OCI-LY7 (cell line): ENCODE results near the gene LRRC8C. TPM values are rescaled to one million over a fixed set of nuclear protein-coding genes. Genes with fewer than 3 reads are reported as not detected.

Source experiments
- BruUV-seq: library from RNA; stranded (reverse); fragments of 400-500 nt; replicated peaks from 2 replicates; lab custom pipeline; 2021; lab: Mats Ljungman, UMichigan
- CTCF ChIA-PET: fragments of 300-600 bp; sonication (Branson Sonifier 250); formaldehyde crosslinking; loops from one replicate; lab custom pipeline; 2022; ENCODE audit warnings: antibody characterized with exemption; ENCODE audit not compliant: unreplicated experiment; lab: Charles Lee
- POLR2A ChIA-PET: fragments of 300-600 bp; sonication (Branson Sonifier 250); formaldehyde crosslinking; loops from one replicate; lab custom pipeline; 2022; ENCODE audit warnings: antibody characterized with exemption; lab: Charles Lee
- DNase-seq: peaks from one replicate; pipeline ENCODE4 v3.0.0-alpha.2; 2015; ENCODE audit warnings: low spot score
- H2AFZ ChIP-seq: fragments of 200-600 bp; sonication (generic), shearing (Covaris generic); 2 replicates; pipeline ENCODE4 v1.6.1; 2014; ENCODE audit warnings: mild to moderate bottlenecking, antibody characterized with exemption, low read length, moderate library complexity
- H3K27ac ChIP-seq: fragments of 200-600 bp; sonication (generic); 2 replicates; pipeline ENCODE4 v1.5.1; 2014; ENCODE audit warnings: mixed run types, low read depth, mild to moderate bottlenecking, moderate library complexity, low read length, inconsistent platforms; ENCODE audit not compliant: poor library complexity, severe bottlenecking
- H3K36me3 ChIP-seq: fragments of 200-600 bp; sonication (generic); 2 replicates; pipeline ENCODE4 v1.6.1; 2014; ENCODE audit warnings: mild to moderate bottlenecking, antibody characterized with exemption, low read length, moderate library complexity, mixed read lengths; ENCODE audit not compliant: insufficient read depth
- H3K4me1 ChIP-seq: fragments of 200-600 bp; sonication (generic); 2 replicates; pipeline ENCODE4 v1.5.1; 2014; ENCODE audit warnings: mild to moderate bottlenecking, low read length; ENCODE audit not compliant: insufficient read depth, poor library complexity, severe bottlenecking
- H3K4me2 ChIP-seq: fragments of 200-600 bp; sonication (generic); 2 replicates; pipeline ENCODE4 v1.6.1; 2014; ENCODE audit warnings: mild to moderate bottlenecking, low read length
- H3K4me3 ChIP-seq: fragments of 200-600 bp; sonication (generic); 2 replicates; pipeline ENCODE4 v1.5.1; 2014; ENCODE audit warnings: mild to moderate bottlenecking, low read depth, low read length; ENCODE audit not compliant: poor library complexity, severe bottlenecking
- H3K79me2 ChIP-seq: fragments of 200-600 bp; sonication (generic); 2 replicates; pipeline ENCODE4 v1.6.1; 2016; ENCODE audit warnings: low read depth, mild to moderate bottlenecking, low read length, moderate library complexity, mixed read lengths; ENCODE audit not compliant: insufficient read depth
- H3K9me2 ChIP-seq: fragments of 200-600 bp; sonication (generic); 2 replicates; pipeline ENCODE4 v1.6.1; 2016; ENCODE audit warnings: mild to moderate bottlenecking, low read length, mixed read lengths; ENCODE audit not compliant: insufficient read depth
- H3K9me3 ChIP-seq: fragments of 200-600 bp; sonication (generic); 2 replicates; pipeline ENCODE4 v1.6.1; 2014; ENCODE audit warnings: mild to moderate bottlenecking, mixed run types, low read length, mixed read lengths
- H4K20me1 ChIP-seq: fragments of 200-600 bp; sonication (generic); 2 replicates; pipeline ENCODE4 v1.6.1; 2014; ENCODE audit warnings: mild to moderate bottlenecking, antibody characterized with exemption, low read length, moderate library complexity, mixed read lengths; ENCODE audit not compliant: insufficient read depth
- EZH2phosphoT487 ChIP-seq: fragments of 200-600 bp; sonication (generic); IDR thresholded peaks from 2 replicates; pipeline ENCODE4 v1.6.1; 2018; ENCODE audit warnings: low read depth, borderline replicate concordance, mild to moderate bottlenecking, mixed run types, antibody characterized with exemption, low read length, moderate library complexity, mixed read lengths
- intact Hi-C: fragments of 100-400 bp; cut with micrococcal nuclease; formaldehyde crosslinking; loops from one replicate; pipeline ENCODE4 v1.10.0; 2022; ENCODE audit not compliant: unreplicated experiment
- total RNA-seq, 2 experiments: library from RNA; depleted of rRNA in 1 of 2; stranded (reverse); fragments of >200 nt in 1 of 2; shearing (Covaris generic) in 1 of 2; gene quantifications; 2 replicates each; pipeline ENCODE4 v1.2.3, GENCODE V29; 2014 to 2022
- TF ChIP-seq, protein P1 (sequence below): fragments of 200-600 bp; sonication (generic); conservative IDR thresholded peaks from 2 replicates; pipeline ENCODE4 v1.5.1; 2014; ENCODE audit warnings: mild to moderate bottlenecking, antibody characterized with exemption, low read length, moderate library complexity, mixed read lengths

The LRRC8C gene
- total RNA-seq, 2 experiments from 2014 or later, result 6.0 to 9.0 TPM

DNA sequence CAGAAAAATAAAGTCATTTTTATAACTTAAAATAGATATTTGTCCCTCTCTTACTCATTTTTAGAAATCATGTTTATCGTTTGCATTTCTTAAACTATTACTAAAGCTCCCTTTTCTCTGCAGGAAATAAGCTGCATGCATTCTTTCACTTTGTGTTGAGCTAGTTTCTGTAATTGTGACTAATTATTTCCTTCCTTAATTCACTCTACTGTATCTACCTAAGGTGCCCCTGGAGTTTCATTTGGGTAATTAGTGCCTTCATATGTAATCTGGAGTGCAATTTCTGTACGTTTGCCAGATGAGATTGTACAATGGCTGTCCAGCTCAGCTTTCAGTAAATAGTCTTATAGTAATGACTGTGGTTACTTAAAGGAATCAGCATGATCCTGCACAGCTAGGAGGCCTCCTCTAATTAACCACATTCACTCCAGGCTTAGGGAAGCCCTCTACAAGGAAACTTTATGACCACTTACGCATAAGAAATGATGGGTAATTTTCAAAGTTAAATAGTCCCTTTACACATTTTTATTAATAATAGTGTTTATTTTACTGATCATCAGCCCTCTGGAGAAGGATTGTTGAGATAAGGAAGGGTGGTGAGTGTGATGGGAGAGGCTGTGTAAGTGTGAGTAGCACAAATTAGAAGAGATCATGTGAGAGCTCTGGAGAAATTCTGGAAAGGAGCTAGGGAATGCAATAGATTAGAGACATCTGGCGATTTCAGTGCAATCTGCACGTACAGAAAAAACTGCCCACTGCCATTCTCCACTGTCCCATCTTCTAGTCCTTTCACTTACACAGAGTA, 86.8 kb downstream of the LRRC8C start:
- H2AFZ ChIP-seq, result peak overlapping the region; percentile 52; the same call in 1 of the 2 replicates
- no peaks in the 10 kb centered on the region for H3K9me3 ChIP-seq
- TF ChIP-seq, protein P1, sequence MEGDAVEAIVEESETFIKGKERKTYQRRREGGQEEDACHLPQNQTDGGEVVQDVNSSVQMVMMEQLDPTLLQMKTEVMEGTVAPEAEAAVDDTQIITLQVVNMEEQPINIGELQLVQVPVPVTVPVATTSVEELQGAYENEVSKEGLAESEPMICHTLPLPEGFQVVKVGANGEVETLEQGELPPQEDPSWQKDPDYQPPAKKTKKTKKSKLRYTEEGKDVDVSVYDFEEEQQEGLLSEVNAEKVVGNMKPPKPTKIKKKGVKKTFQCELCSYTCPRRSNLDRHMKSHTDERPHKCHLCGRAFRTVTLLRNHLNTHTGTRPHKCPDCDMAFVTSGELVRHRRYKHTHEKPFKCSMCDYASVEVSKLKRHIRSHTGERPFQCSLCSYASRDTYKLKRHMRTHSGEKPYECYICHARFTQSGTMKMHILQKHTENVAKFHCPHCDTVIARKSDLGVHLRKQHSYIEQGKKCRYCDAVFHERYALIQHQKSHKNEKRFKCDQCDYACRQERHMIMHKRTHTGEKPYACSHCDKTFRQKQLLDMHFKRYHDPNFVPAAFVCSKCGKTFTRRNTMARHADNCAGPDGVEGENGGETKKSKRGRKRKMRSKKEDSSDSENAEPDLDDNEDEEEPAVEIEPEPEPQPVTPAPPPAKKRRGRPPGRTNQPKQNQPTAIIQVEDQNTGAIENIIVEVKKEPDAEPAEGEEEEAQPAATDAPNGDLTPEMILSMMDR, result 0 out of 2 replicates have a peak, but pooled peaks have one; percentile 17
- TF ChIP-seq EZH2phosphoT487, result no peak
- no peaks in the 10 kb centered on the region for H3K79me2 ChIP-seq
- H3K27ac ChIP-seq, result peak overlapping the region; percentile 61
- ChIA-PET POLR2A (interaction anchor here (0.6 to 4.4 kb wide), 22 partner anchors 8 to 1037 kb away, joined by 3 to 30 read pairs (median 4); partner anchors contain the start of gene LRRC8C), CTCF (interaction anchor here (0.9 to 1.1 kb wide), 3 partner anchors 11 to 43 kb away, joined by 3 to 4 read pairs (median 3); no protein-coding TSS in a partner anchor)
- no TSS peak for BruUV-seq
- no peaks in the 10 kb centered on the region for H3K9me2 ChIP-seq
- H3K4me3 ChIP-seq, result peak overlapping the region; percentile 46
- peak; percentile 66 for DNase-seq
- peaks cover 46% of the 10 kb centered on the region for H3K4me1 ChIP-seq
- intact Hi-C loops, result loop anchor here (5.0 kb wide), 1 partner anchor 43 kb away; no protein-coding TSS in a partner anchor
- H4K20me1 ChIP-seq, result no peaks in the 10 kb centered on the region
- H3K36me3 ChIP-seq, result no peaks in the 10 kb centered on the region
- peak overlapping the region; percentile 64 for H3K4me2 ChIP-seq

DNA sequence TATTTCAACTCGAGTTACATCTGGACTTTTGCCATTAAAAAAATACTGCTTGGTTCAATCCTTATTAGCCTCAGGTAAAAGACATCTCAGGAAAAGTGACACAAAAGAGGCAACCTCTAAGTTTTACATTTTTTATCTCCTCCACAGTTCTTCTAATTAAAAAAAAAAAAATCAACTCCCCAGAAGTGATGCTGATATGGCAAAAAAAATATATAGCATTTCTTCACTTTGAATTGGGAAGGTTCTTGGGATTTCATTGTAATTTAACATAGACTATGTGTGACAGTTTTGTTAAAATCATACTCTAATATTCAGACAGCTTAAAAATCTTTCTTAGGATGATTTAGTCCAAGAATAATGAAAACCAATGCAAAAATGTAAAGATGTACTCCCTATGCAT, 87.9 kb downstream of the LRRC8C start:
- H3K27ac ChIP-seq, result peak overlapping the region; percentile 24
- peak overlapping the region; percentile 47; the same call in 1 of the 2 replicates for H2AFZ ChIP-seq

More for the DNA sequence above, 87.9 kb downstream of the LRRC8C start:
- CTCF ChIA-PET, result no interaction called here
- TF ChIP-seq, protein P1, result no peak
- TF ChIP-seq EZH2phosphoT487, result no peak
- H4K20me1 ChIP-seq, result no peaks in the 10 kb centered on the region
- no TSS peak for BruUV-seq
- H3K79me2 ChIP-seq, result no peaks in the 10 kb centered on the region
- intact Hi-C loops, result loop anchor here (5.0 kb wide), 1 partner anchor 41 kb away; no protein-coding TSS in a partner anchor
- POLR2A ChIA-PET, result interaction anchor here (0.6 to 4.4 kb wide), 9 partner anchors 8 to 70 kb away, joined by 3 to 30 read pairs (median 4); no protein-coding TSS in a partner anchor
- no peaks in the 10 kb centered on the region for H3K9me2 ChIP-seq
- peak overlapping the region; percentile 24 for H3K4me3 ChIP-seq
- peaks cover 54% of the 10 kb centered on the region for H3K4me1 ChIP-seq
- no peak for DNase-seq
- peak overlapping the region; percentile 64 for H3K4me2 ChIP-seq
- H3K9me3 ChIP-seq, result no peaks in the 10 kb centered on the region
- no peaks in the 10 kb centered on the region for H3K36me3 ChIP-seq
